HEK293T (cell line): ENCODE data around the gene CD44.

Experiments used
- BHLHE40 ChIP-seq: fragments of 450-650 bp; IDR thresholded peaks from 2 replicates; pipeline ENCODE4 v1.6.1; 2016; ENCODE audit warnings: mild to moderate bottlenecking, moderate library complexity, borderline replicate concordance
- ELF4 ChIP-seq: fragments of 450-650 bp; IDR thresholded peaks from 2 replicates; pipeline ENCODE4 v1.6.1; 2017; ENCODE audit warnings: antibody characterized with exemption
- FOXA1 ChIP-seq: fragments of 450-650 bp; IDR thresholded peaks from 2 replicates; pipeline ENCODE4 v1.6.1; 2016; ENCODE audit warnings: mild to moderate bottlenecking
- SP1 ChIP-seq: fragments of 450-650 bp; IDR thresholded peaks from 2 replicates; pipeline ENCODE4 v1.6.1; 2017
- TARDBP ChIP-seq: fragments of 450-650 bp; IDR thresholded peaks from 2 replicates; pipeline ENCODE4 v1.6.1; 2016

DNA sequence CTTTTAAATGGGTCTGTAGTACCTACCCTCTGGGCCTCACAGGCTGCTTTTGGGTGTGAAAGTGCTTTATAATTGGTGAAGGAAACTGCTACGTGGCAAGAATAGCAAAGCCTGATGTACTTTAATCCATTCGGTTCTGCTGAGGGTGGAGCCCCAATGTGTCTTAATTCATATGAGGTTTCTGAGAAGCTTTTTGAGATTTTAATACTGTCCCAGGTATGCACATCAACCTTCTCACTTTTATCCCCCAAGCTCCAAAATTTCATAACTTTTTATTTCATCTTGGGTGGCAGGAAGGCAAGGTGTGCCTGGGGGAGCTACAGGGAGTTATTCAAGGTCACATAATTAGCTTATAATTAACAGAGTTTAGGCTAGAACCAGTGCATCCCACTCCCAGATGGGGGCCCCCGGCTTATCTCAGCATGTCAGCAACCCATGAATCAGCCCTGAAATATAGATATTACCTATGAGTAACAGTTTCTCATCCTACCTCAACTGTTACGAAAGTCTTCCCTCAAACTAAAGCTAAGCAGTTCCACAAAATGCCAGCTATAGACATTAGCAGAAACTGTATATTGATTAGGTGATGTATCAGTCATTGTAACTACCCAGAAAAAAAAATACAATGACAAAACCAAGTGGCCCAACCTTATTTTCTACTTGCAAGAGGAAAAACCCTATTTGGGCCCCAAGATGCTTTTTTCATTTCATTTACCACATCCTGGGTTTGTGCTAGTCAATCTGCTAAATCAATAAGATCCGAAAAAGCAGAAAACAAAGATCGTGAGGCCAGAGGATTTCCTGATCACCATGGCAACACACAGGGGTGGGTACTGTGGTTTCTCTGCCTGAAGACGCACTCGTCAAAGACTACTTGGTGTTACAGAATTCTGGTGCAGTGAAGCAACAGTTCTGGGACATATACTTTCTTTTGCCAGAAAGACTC, 26.7 kb downstream of the CD44 start:
- TF ChIP-seq TARDBP (no peak), BHLHE40 (no peak), SP1 (no peak), ELF4 (no peak), FOXA1 (no peak)
